ENCODE measurements around the gene LRSAM1. TPM values are rescaled to one million over a fixed set of nuclear protein-coding genes. Genes with fewer than 3 reads are reported as not detected.
A peak's percentile ranks its signal among the peaks of the same experiment; 100 is the strongest.

The LRSAM1 gene
- total RNA-seq, 1 donor from 2014 or later, result 27.5 TPM

DNA sequence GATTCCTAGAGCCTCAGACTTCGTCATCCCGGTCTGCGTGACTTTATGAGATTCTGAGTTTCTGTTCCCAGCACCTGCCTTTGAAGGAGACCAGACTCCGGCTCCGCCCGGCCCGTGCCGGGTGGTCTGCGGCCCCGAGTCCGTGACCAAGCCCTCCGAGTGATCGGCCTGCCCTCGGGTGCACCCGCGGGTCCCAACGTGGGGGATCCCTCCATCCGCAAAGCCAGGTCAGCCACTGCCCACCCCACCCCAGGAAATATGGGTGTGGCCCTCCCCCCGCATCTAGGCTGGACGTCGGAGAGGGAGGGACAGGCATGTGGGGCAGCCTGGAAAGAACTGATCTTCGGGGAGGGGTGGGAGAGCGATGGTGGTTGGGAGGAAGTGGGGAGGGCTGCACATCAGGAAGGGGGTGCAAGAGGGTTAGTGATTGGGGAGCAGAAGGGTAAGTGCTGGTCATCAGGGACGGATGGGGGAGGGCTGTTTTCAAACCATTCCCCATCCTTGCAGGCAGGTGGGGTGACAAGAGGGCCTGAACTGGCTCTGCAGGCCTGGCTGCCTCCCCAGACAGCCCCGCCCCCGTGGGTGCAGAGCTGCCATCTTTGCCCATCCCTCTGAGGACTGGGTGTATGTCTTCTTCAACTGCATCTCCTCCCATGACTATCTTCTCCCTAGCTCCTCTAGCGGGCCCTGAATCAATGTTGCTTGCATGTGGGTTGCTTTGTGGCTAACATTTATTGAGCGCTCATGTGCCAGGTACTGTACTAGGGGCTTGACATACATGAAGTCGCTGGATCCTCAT is 747 bp downstream of the LRSAM1 start:
- peaks cover 34% of the 10 kb centered on the region for H3K36me3 Mint-ChIP-seq (ENCODE audit: low read depth)
- no peaks in the 10 kb centered on the region for H3K27me3 Mint-ChIP-seq (ENCODE audit: low read depth)
- H3K4me1 Mint-ChIP-seq (ENCODE audit: low read depth), result peaks cover 43% of the 10 kb centered on the region
- no peaks in the 10 kb centered on the region for H3K9me3 Mint-ChIP-seq (ENCODE audit: low read depth)
- peak overlapping the region; percentile 99 for H3K27ac Mint-ChIP-seq (ENCODE audit: unreplicated experiment)
- TF ChIP-seq CTCF (IDR thresholded peaks at IDR 0.05), result no peak
- DNase-seq (ENCODE audit: low spot score), result no peak
- peak overlapping the region; percentile 93 for H3K4me3 Mint-ChIP-seq (ENCODE audit: unreplicated experiment)

DNA sequence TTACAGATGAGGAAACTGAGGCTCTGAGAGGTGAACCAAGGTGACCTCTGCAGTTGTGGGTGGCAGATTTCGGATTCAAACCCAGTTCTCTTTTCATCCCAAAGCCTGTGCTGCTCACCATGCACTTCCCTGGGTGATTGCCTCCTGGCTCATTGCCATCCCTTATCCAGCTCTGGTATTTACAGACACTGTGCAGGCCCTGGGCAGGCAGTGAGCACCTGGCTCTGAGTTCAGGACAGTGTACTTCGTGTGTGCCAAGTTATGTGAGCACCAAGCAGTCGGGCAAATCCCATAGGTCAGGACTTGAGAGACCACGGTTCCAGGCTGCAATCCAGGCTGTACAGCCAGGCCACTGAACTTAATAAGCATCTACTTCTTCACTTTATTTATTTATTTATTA is 1.4 kb downstream of the LRSAM1 start:
- peaks cover 33% of the 10 kb centered on the region for H3K36me3 Mint-ChIP-seq (ENCODE audit: low read depth)
- no peak overlapping the region for H3K27ac Mint-ChIP-seq (ENCODE audit: unreplicated experiment)
- TF ChIP-seq CTCF (IDR thresholded peaks at IDR 0.05), result no peak

DNA sequence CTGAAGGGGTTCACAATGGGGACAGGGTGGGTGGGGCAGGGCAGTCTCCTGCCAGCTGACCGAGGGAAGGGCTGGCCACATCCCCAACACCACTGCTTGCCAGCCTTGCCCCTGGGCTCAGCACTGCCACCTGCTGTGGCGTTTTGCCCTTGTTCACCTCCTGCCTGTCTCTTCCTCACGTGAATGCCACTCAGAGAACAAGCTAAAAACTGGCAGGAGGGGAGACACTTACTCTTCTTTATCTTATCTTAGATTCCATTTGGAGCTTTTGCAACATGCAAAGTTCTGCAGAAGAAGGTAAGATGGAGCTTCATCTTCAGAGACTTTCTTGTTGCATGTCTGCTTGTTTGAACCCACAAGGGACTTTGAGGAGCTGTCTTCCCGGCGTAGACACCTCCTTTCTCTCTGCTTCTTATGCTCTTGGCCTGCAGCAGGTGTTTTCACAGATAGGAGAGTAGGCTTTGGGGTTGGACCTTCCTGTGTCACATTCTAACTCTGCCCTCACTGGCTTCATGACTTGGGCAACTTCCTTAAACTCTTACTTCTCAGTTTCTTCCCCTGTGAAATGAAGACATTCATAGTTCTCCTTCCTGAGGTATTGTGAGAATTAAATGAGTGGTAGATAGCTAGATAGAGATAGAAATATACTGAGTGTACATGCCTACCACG is 4.1 kb downstream of the LRSAM1 start:
- TF ChIP-seq CTCF (IDR thresholded peaks at IDR 0.05), result peak; percentile 53
- H3K36me3 Mint-ChIP-seq (ENCODE audit: low read depth), result peaks cover 13% of the 10 kb centered on the region
- H3K27me3 Mint-ChIP-seq (ENCODE audit: low read depth), result no peaks in the 10 kb centered on the region
- H3K27ac Mint-ChIP-seq (ENCODE audit: unreplicated experiment), result no peak overlapping the region
- no peak for DNase-seq (ENCODE audit: low spot score)
- no peaks in the 10 kb centered on the region for H3K9me3 Mint-ChIP-seq (ENCODE audit: low read depth)
- peaks cover 14% of the 10 kb centered on the region for H3K4me1 Mint-ChIP-seq (ENCODE audit: low read depth)
- no peak overlapping the region for H3K4me3 Mint-ChIP-seq (ENCODE audit: unreplicated experiment)

More for the DNA sequence above, 1.4 kb downstream of the LRSAM1 start:
- H3K27me3 Mint-ChIP-seq (ENCODE audit: low read depth), result no peaks in the 10 kb centered on the region
- peak overlapping the region; percentile 93 for H3K4me3 Mint-ChIP-seq (ENCODE audit: unreplicated experiment)
- no peaks in the 10 kb centered on the region for H3K9me3 Mint-ChIP-seq (ENCODE audit: low read depth)
- peaks cover 41% of the 10 kb centered on the region for H3K4me1 Mint-ChIP-seq (ENCODE audit: low read depth)
- DNase-seq (ENCODE audit: low spot score), result no peak

DNA sequence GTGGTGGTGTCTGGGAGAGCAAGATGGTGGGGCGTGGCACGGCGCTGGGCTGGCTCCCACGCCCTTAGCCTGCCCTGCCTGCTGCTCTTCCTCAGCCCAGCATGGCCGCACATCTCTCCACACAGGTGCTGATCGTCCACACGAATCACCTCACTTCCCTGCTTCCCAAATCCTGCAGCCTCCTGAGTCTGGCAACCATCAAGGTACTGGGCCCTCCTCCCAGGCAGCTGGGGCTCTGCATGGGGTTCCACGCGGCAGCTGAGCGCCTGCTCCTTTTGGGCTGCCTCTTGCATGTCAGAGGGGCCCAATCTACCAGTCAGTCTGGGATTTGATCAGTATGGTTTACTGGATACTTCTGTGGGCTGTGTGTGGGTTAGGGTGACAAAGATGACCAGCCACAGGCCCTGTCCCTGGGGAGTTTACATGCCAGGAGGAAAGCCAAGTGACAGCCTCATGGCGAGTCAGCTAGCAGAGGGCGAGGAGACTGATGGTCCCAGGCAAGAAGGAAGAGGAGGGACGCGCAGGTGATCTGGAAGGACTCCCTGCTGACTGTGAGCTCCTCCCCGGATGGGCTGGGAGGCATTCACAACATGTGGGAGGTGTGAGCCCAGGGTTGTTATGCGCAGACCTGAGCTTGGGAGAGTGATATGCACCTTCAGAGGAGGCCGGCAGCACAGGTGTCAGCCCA is 6.0 kb downstream of the LRSAM1 start:
- Mint-ChIP-seq H3K27me3 (ENCODE audit: low read depth) (no peaks in the 10 kb centered on the region), H3K4me3 (ENCODE audit: unreplicated experiment) (no peak overlapping the region), H3K4me1 (ENCODE audit: low read depth) (peaks cover 5% of the 10 kb centered on the region), H3K36me3 (ENCODE audit: low read depth) (peaks cover 20% of the 10 kb centered on the region), H3K27ac (ENCODE audit: unreplicated experiment) (no peak overlapping the region), H3K9me3 (ENCODE audit: low read depth) (no peaks in the 10 kb centered on the region)
- DNase-seq (ENCODE audit: low spot score), result no peak
- TF ChIP-seq CTCF (IDR thresholded peaks at IDR 0.05), result no peak

DNA sequence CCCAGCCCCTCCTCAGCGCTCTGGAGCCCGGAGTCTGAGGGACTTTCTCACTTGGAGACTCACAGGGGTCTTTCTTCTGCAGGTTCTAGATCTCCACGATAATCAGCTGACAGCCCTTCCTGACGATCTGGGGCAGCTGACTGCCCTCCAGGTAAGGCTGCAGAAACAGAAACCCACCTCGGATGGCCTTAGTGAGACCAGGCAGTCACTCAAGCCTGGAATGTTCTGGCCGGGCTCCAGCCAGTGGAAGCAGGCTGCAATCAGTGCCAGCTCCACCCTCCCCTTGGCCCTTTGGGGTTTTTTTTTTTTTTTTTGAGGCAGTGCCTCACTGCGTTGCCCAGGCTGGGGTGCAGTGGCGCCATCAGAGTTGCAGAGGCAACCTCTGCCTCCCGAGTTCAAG is 7.6 kb downstream of the LRSAM1 start:
- no peaks in the 10 kb centered on the region for H3K9me3 Mint-ChIP-seq (ENCODE audit: low read depth)
- H3K36me3 Mint-ChIP-seq (ENCODE audit: low read depth), result peaks cover 27% of the 10 kb centered on the region
- DNase-seq (ENCODE audit: low spot score), result no peak
- H3K4me3 Mint-ChIP-seq (ENCODE audit: unreplicated experiment), result no peak overlapping the region
- H3K4me1 Mint-ChIP-seq (ENCODE audit: low read depth), result no peaks in the 10 kb centered on the region
- H3K27me3 Mint-ChIP-seq (ENCODE audit: low read depth), result no peaks in the 10 kb centered on the region
- TF ChIP-seq CTCF (IDR thresholded peaks at IDR 0.05), result no peak
- H3K27ac Mint-ChIP-seq (ENCODE audit: unreplicated experiment), result no peak overlapping the region

Data from chondrocyte (in vitro differentiated cells).